ENCODE results near the gene AOPEP.

Gene AOPEP

GRCh38 chr9:95104980-95105379, 378.5 kb downstream of the AOPEP start:
- H3K9me3 ChIP-seq (ENCODE audit: control insufficient read depth, insufficient read depth, low read length), result no peaks in the 10 kb centered on the region
- no peaks in the 10 kb centered on the region for H3K36me3 ChIP-seq (ENCODE audit: control insufficient read depth, low read length)
- H3K79me2 ChIP-seq (ENCODE audit: control insufficient read depth, low read length), result no peaks in the 10 kb centered on the region
- no peaks in the 10 kb centered on the region for H3K9me2 ChIP-seq (replicated peaks; ENCODE audit: control insufficient read depth, low read length)
- H3K4me3 ChIP-seq (ENCODE audit: low read length), result no peak overlapping the region
- no peaks in the 10 kb centered on the region for H3K4me1 ChIP-seq (ENCODE audit: control insufficient read depth, low read length)
- H3K4me2 ChIP-seq (ENCODE audit: low read length), result no peak overlapping the region
- no peak for TF ChIP-seq EZH2phosphoT487 (IDR thresholded peaks at IDR 0.05; ENCODE audit: borderline replicate concordance, low read length)
- TF ChIP-seq CTCF (IDR thresholded peaks at IDR 0.05; ENCODE audit: low read depth, low read length, poor library complexity, severe bottlenecking), result no peak
- no peak overlapping the region for H3K27ac ChIP-seq (ENCODE audit: low read depth, low read length)
- no peaks in the 10 kb centered on the region for H4K20me1 ChIP-seq (ENCODE audit: control insufficient read depth, insufficient read depth, low read depth, low read length)
- H3F3A ChIP-seq (ENCODE audit: control insufficient read depth, insufficient read depth), result no peaks in the 10 kb centered on the region
- H3K27me3 ChIP-seq (ENCODE audit: control insufficient read depth, low read length), result no peaks in the 10 kb centered on the region

GRCh38 chr9:95105519-95106287, 379.2 kb downstream of the AOPEP start:
- no peak overlapping the region for H3K27ac ChIP-seq (ENCODE audit: low read depth, low read length)

GRCh38 chr9:95107001-95107749, 380.7 kb downstream of the AOPEP start:
- no peaks in the 10 kb centered on the region for H3K79me2 ChIP-seq (ENCODE audit: control insufficient read depth, low read length)
- TF ChIP-seq EZH2phosphoT487 (IDR thresholded peaks at IDR 0.05; ENCODE audit: borderline replicate concordance, low read length), result no peak
- TF ChIP-seq CTCF (IDR thresholded peaks at IDR 0.05; ENCODE audit: low read depth, low read length, poor library complexity, severe bottlenecking), result no peak
- H3K9me2 ChIP-seq (replicated peaks; ENCODE audit: control insufficient read depth, low read length), result no peaks in the 10 kb centered on the region
- no peak overlapping the region for H3K4me3 ChIP-seq (ENCODE audit: low read length)
- H3K4me2 ChIP-seq (ENCODE audit: low read length), result no peak overlapping the region
- H4K20me1 ChIP-seq (ENCODE audit: control insufficient read depth, insufficient read depth, low read depth, low read length), result no peaks in the 10 kb centered on the region
- H3K4me1 ChIP-seq (ENCODE audit: control insufficient read depth, low read length), result no peaks in the 10 kb centered on the region
- no peaks in the 10 kb centered on the region for H3F3A ChIP-seq (ENCODE audit: control insufficient read depth, insufficient read depth)
- H3K9me3 ChIP-seq (ENCODE audit: control insufficient read depth, insufficient read depth, low read length), result no peaks in the 10 kb centered on the region
- H3K27ac ChIP-seq (ENCODE audit: low read depth, low read length), result no peak overlapping the region
- H3K36me3 ChIP-seq (ENCODE audit: control insufficient read depth, low read length), result no peaks in the 10 kb centered on the region
- no peaks in the 10 kb centered on the region for H3K27me3 ChIP-seq (ENCODE audit: control insufficient read depth, low read length)

More at GRCh38 chr9:95105519-95106287, 379.2 kb downstream of the AOPEP start:
- Histone ChIP-seq H4K20me1 (ENCODE audit: control insufficient read depth, insufficient read depth, low read depth, low read length) (no peaks in the 10 kb centered on the region), H3K9me2 (replicated peaks; ENCODE audit: control insufficient read depth, low read length) (no peaks in the 10 kb centered on the region), H3K4me3 (ENCODE audit: low read length) (no peak overlapping the region), H3K4me1 (ENCODE audit: control insufficient read depth, low read length) (no peaks in the 10 kb centered on the region), H3K36me3 (ENCODE audit: control insufficient read depth, low read length) (no peaks in the 10 kb centered on the region), H3K4me2 (ENCODE audit: low read length) (no peak overlapping the region), H3K27me3 (ENCODE audit: control insufficient read depth, low read length) (no peaks in the 10 kb centered on the region), H3K9me3 (ENCODE audit: control insufficient read depth, insufficient read depth, low read length) (no peaks in the 10 kb centered on the region), H3F3A (ENCODE audit: control insufficient read depth, insufficient read depth) (no peaks in the 10 kb centered on the region), H3K79me2 (ENCODE audit: control insufficient read depth, low read length) (no peaks in the 10 kb centered on the region)
- TF ChIP-seq CTCF (IDR thresholded peaks at IDR 0.05; ENCODE audit: low read depth, low read length, poor library complexity, severe bottlenecking), result no peak
- no peak for TF ChIP-seq EZH2phosphoT487 (IDR thresholded peaks at IDR 0.05; ENCODE audit: borderline replicate concordance, low read length)

Data from DOHH2 (cell line).